BE2C (cell line): ENCODE results near the gene LRBA.

ENCODE experiments used
- DNase-seq: peaks from one replicate; pipeline ENCODE4 v3.0.0-alpha.2; 2020
- H3K27me3 ChIP-seq: fragments of 250-450 bp; sonication (Bioruptor Pico); 2 replicates; pipeline ENCODE4 v1.5.1; 2020; ENCODE audit warnings: mild to moderate bottlenecking
- H3K36me3 ChIP-seq: fragments of 250-450 bp; sonication (Bioruptor Pico); 2 replicates; pipeline ENCODE4 v1.5.1; 2020; ENCODE audit warnings: mild to moderate bottlenecking
- H3K4me1 ChIP-seq: fragments of 250-450 bp; sonication (Bioruptor Pico); 2 replicates; pipeline ENCODE4 v1.5.1; 2020
- H3K4me3 ChIP-seq: 2 replicates; pipeline ENCODE4 v1.5.1; 2011; ENCODE audit warnings: low read depth, low read length
- H3K9me3 ChIP-seq: fragments of 250-450 bp; sonication (Bioruptor Pico); 2 replicates; pipeline ENCODE4 v1.5.1; 2020
- CTCF ChIP-seq: IDR thresholded peaks from 2 replicates; pipeline ENCODE4 v1.5.1; 2012; ENCODE audit warnings: mild to moderate bottlenecking, low read depth, low read length

Gene LRBA

GRCh38 chr4:150240011-150240410 lies 775.1 kb downstream of the LRBA start:
- no peak for DNase-seq
- H3K4me1 ChIP-seq, result peaks cover 9% of the 10 kb centered on the region; the same call in 1 of the 2 replicates
- no peak overlapping the region for H3K4me3 ChIP-seq
- no peaks in the 10 kb centered on the region for H3K36me3 ChIP-seq
- H3K27me3 ChIP-seq, result no peaks in the 10 kb centered on the region
- H3K9me3 ChIP-seq, result no peaks in the 10 kb centered on the region
- TF ChIP-seq CTCF, result no peak

- H3K4me1 ChIP-seq, result peaks cover 9% of the 10 kb centered on the region; the same call in 1 of the 2 replicates
- no peak for TF ChIP-seq CTCF
- H3K27me3 ChIP-seq, result no peaks in the 10 kb centered on the region
- no peaks in the 10 kb centered on the region for H3K9me3 ChIP-seq
- no peak overlapping the region for H3K4me3 ChIP-seq
- H3K36me3 ChIP-seq, result no peaks in the 10 kb centered on the region
- no peak for DNase-seq
These were observed 776.5 kb downstream of the LRBA start for GRCh38 chr4:150238591-150238990.

- no peak for TF ChIP-seq CTCF
- no peaks in the 10 kb centered on the region for H3K27me3 ChIP-seq
- DNase-seq, result no peak
- H3K9me3 ChIP-seq, result no peaks in the 10 kb centered on the region
- H3K4me1 ChIP-seq, result peaks cover 9% of the 10 kb centered on the region; the same call in 1 of the 2 replicates
- no peaks in the 10 kb centered on the region for H3K36me3 ChIP-seq
- no peak overlapping the region for H3K4me3 ChIP-seq
These were observed 777.8 kb downstream of the LRBA start for GRCh38 chr4:150237110-150237872.

- Histone ChIP-seq H3K27me3 (no peaks in the 10 kb centered on the region), H3K4me1 (peaks cover 9% of the 10 kb centered on the region; the same call in 1 of the 2 replicates), H3K4me3 (no peak overlapping the region), H3K9me3 (no peaks in the 10 kb centered on the region), H3K36me3 (no peaks in the 10 kb centered on the region)
- no peak for DNase-seq
- TF ChIP-seq CTCF, result no peak
These were observed 778.5 kb downstream of the LRBA start for GRCh38 chr4:150236626-150237025.

- no peak for TF ChIP-seq CTCF
- Histone ChIP-seq H3K27me3 (no peaks in the 10 kb centered on the region), H3K4me3 (no peak overlapping the region), H3K4me1 (peaks cover 9% of the 10 kb centered on the region; the same call in 1 of the 2 replicates), H3K36me3 (no peaks in the 10 kb centered on the region), H3K9me3 (no peaks in the 10 kb centered on the region)
- no peak for DNase-seq
These were observed 779.2 kb downstream of the LRBA start for GRCh38 chr4:150235808-150236271.

- TF ChIP-seq CTCF, result no peak
- Histone ChIP-seq H3K36me3 (no peaks in the 10 kb centered on the region), H3K4me1 (peaks cover 14% of the 10 kb centered on the region; the same call in 1 of the 2 replicates)
These were observed 779.8 kb downstream of the LRBA start for GRCh38 chr4:150235317-150235716.

More at GRCh38 chr4:150235317-150235716, 779.8 kb downstream of the LRBA start:
- no peaks in the 10 kb centered on the region for H3K9me3 ChIP-seq
- H3K4me3 ChIP-seq, result no peak overlapping the region
- H3K27me3 ChIP-seq, result no peaks in the 10 kb centered on the region
- DNase-seq, result no peak
